HepG2 (cell line): ENCODE results near the gene ARID1A. TPM values are rescaled to one million over a fixed set of nuclear protein-coding genes. Genes with fewer than 3 reads are reported as not detected.
A peak's percentile ranks its signal among the peaks of the same experiment; 100 is the strongest.

Source experiments
- BRD4 ChIP-seq: sonication (generic); formaldehyde crosslinking; IDR thresholded peaks from 2 replicates; pipeline ENCODE4 v1.4.0; 2020; ENCODE audit warnings: missing genetic modification reagents
- DNMT3B ChIP-seq: conservative IDR thresholded peaks from 2 replicates; pipeline ENCODE4 v1.6.1; 2016; ENCODE audit warnings: missing biosample characterization, control low read depth
- KDM6A ChIP-seq: IDR thresholded peaks from 2 replicates; pipeline ENCODE4 v1.6.1; 2016; ENCODE audit warnings: low read depth
- KLF16 ChIP-seq, 2 experiments: sonication (generic) in 1 of 2; formaldehyde crosslinking in 1 of 2; IDR thresholded peaks; 2 replicates each; pipeline versions ENCODE4 v1.6.1 to v1.8.0; 2016 to 2023; ENCODE audit warnings: missing genetic modification reagents in 2 of 2, missing compliant biosample characterization in 1 of 2
- NFE2L2 ChIP-seq: fragments of 150-350 bp; IDR thresholded peaks from 2 replicates; pipeline ENCODE4 v1.6.1; 2014; ENCODE audit warnings: low read length
- PHB2 ChIP-seq: fragments of 450-650 bp; IDR thresholded peaks from 2 replicates; pipeline ENCODE4 v1.6.1; 2018; ENCODE audit not compliant: partially characterized antibody
- RFXAP ChIP-seq: sonication (generic); formaldehyde crosslinking; IDR thresholded peaks from 2 replicates; pipeline ENCODE4 v1.4.0; 2020; ENCODE audit warnings: missing genetic modification reagents, borderline replicate concordance
- ZFP82 ChIP-seq: sonication (generic); formaldehyde crosslinking; IDR thresholded peaks from 2 replicates; pipeline ENCODE4 v1.5.1; 2020; ENCODE audit warnings: mild to moderate bottlenecking, missing genetic modification reagents, borderline replicate concordance
- ZMAT3 ChIP-seq: sonication (generic); formaldehyde crosslinking; conservative IDR thresholded peaks from 2 replicates; pipeline ENCODE4 v1.7.0; 2021; ENCODE audit warnings: missing genetic modification reagents
- ZNF136 ChIP-seq: sonication (generic); formaldehyde crosslinking; IDR thresholded peaks from 2 replicates; pipeline ENCODE4 v1.8.1; 2022; ENCODE audit warnings: low read depth, mild to moderate bottlenecking, moderate library complexity, missing genetic modification reagents
- ZNF446 ChIP-seq: sonication (generic); formaldehyde crosslinking; IDR thresholded peaks from 2 replicates; pipeline ENCODE4 v1.5.0; 2020; ENCODE audit warnings: mild to moderate bottlenecking, missing genetic modification reagents
- ZNF549 ChIP-seq: sonication (generic); formaldehyde crosslinking; IDR thresholded peaks from 2 replicates; pipeline ENCODE4 v1.5.0; 2020; ENCODE audit warnings: missing genetic modification reagents
- ZNF563 ChIP-seq: sonication (generic); formaldehyde crosslinking; IDR thresholded peaks from 2 replicates; pipeline ENCODE4 v1.8.0; 2022; ENCODE audit warnings: mild to moderate bottlenecking, moderate library complexity, missing genetic modification reagents
- ZNF652 ChIP-seq: IDR thresholded peaks from 2 replicates; pipeline ENCODE4 v1.6.1; 2016; ENCODE audit warnings: low read depth, borderline replicate concordance
- ZNF766 ChIP-seq: sonication (generic); formaldehyde crosslinking; IDR thresholded peaks from 2 replicates; pipeline ENCODE4 v1.5.0; 2020; ENCODE audit warnings: missing genetic modification reagents, borderline replicate concordance
- polyA plus RNA-seq, 8 experiments: library from polyadenylated mRNA; depleted of rRNA in 3 of 8; stranded (reverse) in 7 of 8; unstranded in 1 of 8; fragments of >200 nt; fragmentation: Illumina TruSeq in 4 of 8; extraction: Trizol in 4 of 8; gene quantifications; 2 replicates each; pipeline versions ENCODE4 v1.2.1 to v1.2.3, GENCODE V29; 2011 to 2016; ENCODE audit warnings: low read depth in 4 of 8, missing spikeins in 1 of 8, mixed read lengths in 1 of 8; ENCODE audit not compliant: insufficient read depth in 1 of 8
- total RNA-seq, 5 experiments: library from RNA; depleted of rRNA; stranded (reverse); fragments of >200 nt; fragmentation: Illumina TruSeq; extraction: Trizol; gene quantifications; 2 replicates each; pipeline ENCODE4 v1.2.3, GENCODE V29; 2016; ENCODE audit warnings: low read depth in 1 of 5
- TF ChIP-seq, protein P1 (sequence below): IDR thresholded peaks from 2 replicates; pipeline ENCODE4 v1.6.1; 2016; ENCODE audit warnings: control low read depth
- TF ChIP-seq, protein P2 (sequence below): sonication (generic); formaldehyde crosslinking; IDR thresholded peaks from 2 replicates; pipeline ENCODE4 v1.5.0; 2020; ENCODE audit warnings: mild to moderate bottlenecking, missing genetic modification reagents
- TF ChIP-seq, protein P3 (sequence below): IDR thresholded peaks from 2 replicates; pipeline ENCODE4 v1.6.1; 2016; ENCODE audit warnings: mild to moderate bottlenecking
- TF ChIP-seq, protein P4 (sequence below): IDR thresholded peaks from 2 replicates; pipeline ENCODE4 v1.6.1; 2016; ENCODE audit warnings: mild to moderate bottlenecking, missing biosample characterization, missing genetic modification reagents
- TF ChIP-seq, protein P5 (sequence below): sonication (generic); formaldehyde crosslinking; IDR thresholded peaks from 2 replicates; pipeline ENCODE4 v1.5.1; 2020; ENCODE audit warnings: mild to moderate bottlenecking, missing genetic modification reagents, borderline replicate concordance

Gene ARID1A
- total and polyA plus RNA-seq, 2 of the 13 experiments (the other 11 are each of a cell fraction or from before 2014, with no cell fraction given), result 11.9 to 15.9 TPM

DNA sequence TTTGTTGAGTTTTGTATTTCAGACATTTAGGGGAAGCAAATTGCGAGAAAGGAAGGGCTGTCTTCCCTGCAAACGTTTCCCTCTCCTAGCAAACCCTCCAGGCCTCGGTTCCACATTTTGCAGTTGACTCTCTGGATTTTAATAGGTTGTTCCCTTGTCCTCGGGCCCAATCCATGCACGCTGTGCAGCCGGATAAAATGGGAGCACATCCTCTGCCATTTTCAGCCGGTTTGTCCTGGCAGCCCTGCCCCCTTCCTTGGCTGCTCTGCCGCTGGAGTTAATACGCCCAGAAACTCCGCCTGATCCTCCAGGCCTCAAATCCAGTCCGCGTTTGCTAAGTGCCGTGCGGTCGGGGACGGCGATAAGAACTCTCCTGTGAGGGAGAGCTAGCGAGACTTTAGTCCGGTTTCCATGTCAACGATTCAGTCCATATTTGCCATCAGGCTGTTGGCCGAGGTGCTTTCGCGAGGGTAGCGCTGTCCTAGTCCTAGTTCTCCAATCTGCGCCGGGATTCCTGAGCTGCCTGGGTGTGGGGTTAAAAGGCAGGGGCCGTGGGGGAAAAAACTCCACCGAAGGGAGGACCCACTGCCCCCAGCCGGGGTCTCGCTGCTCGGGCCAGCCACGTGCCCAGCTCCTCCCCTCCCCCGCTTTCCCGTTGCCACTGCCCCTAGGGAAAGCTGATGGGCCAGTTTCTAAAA is 2.9 kb upstream of the ARID1A start (continued):
- no peak; the same call in 1 of the 2 replicates for TF ChIP-seq ZNF563 (CRISPR knock-in tag)
- 0 out of 2 replicates have a peak, but pooled peaks have one; percentile 45 for TF ChIP-seq ZNF549
- TF ChIP-seq, protein P1, sequence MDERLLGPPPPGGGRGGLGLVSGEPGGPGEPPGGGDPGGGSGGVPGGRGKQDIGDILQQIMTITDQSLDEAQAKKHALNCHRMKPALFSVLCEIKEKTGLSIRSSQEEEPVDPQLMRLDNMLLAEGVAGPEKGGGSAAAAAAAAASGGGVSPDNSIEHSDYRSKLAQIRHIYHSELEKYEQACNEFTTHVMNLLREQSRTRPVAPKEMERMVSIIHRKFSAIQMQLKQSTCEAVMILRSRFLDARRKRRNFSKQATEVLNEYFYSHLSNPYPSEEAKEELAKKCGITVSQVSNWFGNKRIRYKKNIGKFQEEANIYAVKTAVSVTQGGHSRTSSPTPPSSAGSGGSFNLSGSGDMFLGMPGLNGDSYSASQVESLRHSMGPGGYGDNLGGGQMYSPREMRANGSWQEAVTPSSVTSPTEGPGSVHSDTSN (CRISPR knock-in tag), result no peak
- TF ChIP-seq DNMT3B (CRISPR knock-in tag), result no peak
- peak; percentile 94 for TF ChIP-seq RFXAP
- TF ChIP-seq, protein P2, sequence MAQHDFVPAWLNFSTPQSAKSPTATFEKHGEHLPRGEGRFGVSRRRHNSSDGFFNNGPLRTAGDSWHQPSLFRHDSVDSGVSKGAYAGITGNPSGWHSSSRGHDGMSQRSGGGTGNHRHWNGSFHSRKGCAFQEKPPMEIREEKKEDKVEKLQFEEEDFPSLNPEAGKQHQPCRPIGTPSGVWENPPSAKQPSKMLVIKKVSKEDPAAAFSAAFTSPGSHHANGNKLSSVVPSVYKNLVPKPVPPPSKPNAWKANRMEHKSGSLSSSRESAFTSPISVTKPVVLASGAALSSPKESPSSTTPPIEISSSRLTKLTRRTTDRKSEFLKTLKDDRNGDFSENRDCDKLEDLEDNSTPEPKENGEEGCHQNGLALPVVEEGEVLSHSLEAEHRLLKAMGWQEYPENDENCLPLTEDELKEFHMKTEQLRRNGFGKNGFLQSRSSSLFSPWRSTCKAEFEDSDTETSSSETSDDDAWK (CRISPR knock-in tag), result no peak
- TF ChIP-seq ZNF136 (CRISPR knock-in tag), result no peak; the same call in 1 of the 2 replicates
- TF ChIP-seq, protein P3, sequence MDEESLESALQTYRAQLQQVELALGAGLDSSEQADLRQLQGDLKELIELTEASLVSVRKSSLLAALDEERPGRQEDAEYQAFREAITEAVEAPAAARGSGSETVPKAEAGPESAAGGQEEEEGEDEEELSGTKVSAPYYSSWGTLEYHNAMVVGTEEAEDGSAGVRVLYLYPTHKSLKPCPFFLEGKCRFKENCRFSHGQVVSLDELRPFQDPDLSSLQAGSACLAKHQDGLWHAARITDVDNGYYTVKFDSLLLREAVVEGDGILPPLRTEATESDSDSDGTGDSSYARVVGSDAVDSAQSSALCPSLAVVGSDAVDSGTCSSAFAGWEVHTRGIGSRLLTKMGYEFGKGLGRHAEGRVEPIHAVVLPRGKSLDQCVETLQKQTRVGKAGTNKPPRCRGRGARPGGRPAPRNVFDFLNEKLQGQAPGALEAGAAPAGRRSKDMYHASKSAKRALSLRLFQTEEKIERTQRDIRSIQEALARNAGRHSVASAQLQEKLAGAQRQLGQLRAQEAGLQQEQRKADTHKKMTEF (CRISPR knock-in tag), result peak; percentile 66
- TF ChIP-seq KLF16 (CRISPR knock-in tag; IDR thresholded peaks at IDR 0.05), result peak in 1 of 2 experiments; percentile 66; a peak in 2 of 4 replicates
- peak; percentile 31; the same call in 1 of the 2 replicates for TF ChIP-seq ZNF652
- TF ChIP-seq BRD4 (CRISPR knock-in tag), result peak; percentile 67; the same call in 1 of the 2 replicates
- 0 out of 2 replicates have a peak, but pooled peaks have one; percentile 48 for TF ChIP-seq ZNF766
- TF ChIP-seq, protein P4, sequence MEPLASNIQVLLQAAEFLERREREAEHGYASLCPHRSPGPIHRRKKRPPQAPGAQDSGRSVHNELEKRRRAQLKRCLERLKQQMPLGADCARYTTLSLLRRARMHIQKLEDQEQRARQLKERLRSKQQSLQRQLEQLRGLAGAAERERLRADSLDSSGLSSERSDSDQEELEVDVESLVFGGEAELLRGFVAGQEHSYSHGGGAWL, result peak; percentile 53; the same call in 1 of the 2 replicates
- no peak; the same call in 1 of the 2 replicates for TF ChIP-seq ZNF446
- TF ChIP-seq ZFP82 (CRISPR knock-in tag), result 0 out of 2 replicates have a peak, but pooled peaks have one; percentile 37
- TF ChIP-seq NFE2L2, result peak; percentile 28; the same call in 1 of the 2 replicates
- no peak for TF ChIP-seq PHB2
- TF ChIP-seq ZMAT3 (CRISPR knock-in tag), result peak; percentile 51; the same call in 1 of the 2 replicates
- TF ChIP-seq, protein P5, sequence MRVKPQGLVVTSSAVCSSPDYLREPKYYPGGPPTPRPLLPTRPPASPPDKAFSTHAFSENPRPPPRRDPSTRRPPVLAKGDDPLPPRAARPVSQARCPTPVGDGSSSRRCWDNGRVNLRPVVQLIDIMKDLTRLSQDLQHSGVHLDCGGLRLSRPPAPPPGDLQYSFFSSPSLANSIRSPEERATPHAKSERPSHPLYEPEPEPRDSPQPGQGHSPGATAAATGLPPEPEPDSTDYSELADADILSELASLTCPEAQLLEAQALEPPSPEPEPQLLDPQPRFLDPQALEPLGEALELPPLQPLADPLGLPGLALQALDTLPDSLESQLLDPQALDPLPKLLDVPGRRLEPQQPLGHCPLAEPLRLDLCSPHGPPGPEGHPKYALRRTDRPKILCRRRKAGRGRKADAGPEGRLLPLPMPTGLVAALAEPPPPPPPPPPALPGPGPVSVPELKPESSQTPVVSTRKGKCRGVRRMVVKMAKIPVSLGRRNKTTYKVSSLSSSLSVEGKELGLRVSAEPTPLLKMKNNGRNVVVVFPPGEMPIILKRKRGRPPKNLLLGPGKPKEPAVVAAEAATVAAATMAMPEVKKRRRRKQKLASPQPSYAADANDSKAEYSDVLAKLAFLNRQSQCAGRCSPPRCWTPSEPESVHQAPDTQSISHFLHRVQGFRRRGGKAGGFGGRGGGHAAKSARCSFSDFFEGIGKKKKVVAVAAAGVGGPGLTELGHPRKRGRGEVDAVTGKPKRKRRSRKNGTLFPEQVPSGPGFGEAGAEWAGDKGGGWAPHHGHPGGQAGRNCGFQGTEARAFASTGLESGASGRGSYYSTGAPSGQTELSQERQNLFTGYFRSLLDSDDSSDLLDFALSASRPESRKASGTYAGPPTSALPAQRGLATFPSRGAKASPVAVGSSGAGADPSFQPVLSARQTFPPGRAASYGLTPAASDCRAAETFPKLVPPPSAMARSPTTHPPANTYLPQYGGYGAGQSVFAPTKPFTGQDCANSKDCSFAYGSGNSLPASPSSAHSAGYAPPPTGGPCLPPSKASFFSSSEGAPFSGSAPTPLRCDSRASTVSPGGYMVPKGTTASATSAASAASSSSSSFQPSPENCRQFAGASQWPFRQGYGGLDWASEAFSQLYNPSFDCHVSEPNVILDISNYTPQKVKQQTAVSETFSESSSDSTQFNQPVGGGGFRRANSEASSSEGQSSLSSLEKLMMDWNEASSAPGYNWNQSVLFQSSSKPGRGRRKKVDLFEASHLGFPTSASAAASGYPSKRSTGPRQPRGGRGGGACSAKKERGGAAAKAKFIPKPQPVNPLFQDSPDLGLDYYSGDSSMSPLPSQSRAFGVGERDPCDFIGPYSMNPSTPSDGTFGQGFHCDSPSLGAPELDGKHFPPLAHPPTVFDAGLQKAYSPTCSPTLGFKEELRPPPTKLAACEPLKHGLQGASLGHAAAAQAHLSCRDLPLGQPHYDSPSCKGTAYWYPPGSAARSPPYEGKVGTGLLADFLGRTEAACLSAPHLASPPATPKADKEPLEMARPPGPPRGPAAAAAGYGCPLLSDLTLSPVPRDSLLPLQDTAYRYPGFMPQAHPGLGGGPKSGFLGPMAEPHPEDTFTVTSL (CRISPR knock-in tag), result no peak
- TF ChIP-seq KDM6A (CRISPR knock-in tag), result peak; percentile 58; the same call in 1 of the 2 replicates
